HepG2 (cell line): ENCODE results near the gene FAM114A1.

Experiments
- CEBPZ ChIP-seq: IDR thresholded peaks from 2 replicates; pipeline ENCODE4 v1.6.1; 2012; ENCODE audit warnings: low read length, improper control_type of control experiment
- CREB1 ChIP-seq, 2 experiments: fragments of 450-650 bp in 1 of 2; IDR thresholded peaks; 2 replicates each; pipeline ENCODE4 v1.6.1; 2016 to 2017; ENCODE audit warnings: control low read depth in 1 of 2, mild to moderate bottlenecking in 1 of 2, missing compliant biosample characterization in 1 of 2, missing genetic modification characterization in 1 of 2
- CTCF ChIP-seq: sonication (generic); formaldehyde crosslinking; IDR thresholded peaks from 2 replicates; pipeline ENCODE4 v1.5.0; 2020; ENCODE audit warnings: mild to moderate bottlenecking, missing genetic modification reagents, moderate library complexity
- ELF1 ChIP-seq: sonication (generic); formaldehyde crosslinking; IDR thresholded peaks from 2 replicates; pipeline ENCODE4 v1.4.0; 2020; ENCODE audit warnings: missing genetic modification reagents
- EZH2 ChIP-seq: conservative IDR thresholded peaks from 2 replicates; pipeline ENCODE4 v1.6.1; 2012; ENCODE audit warnings: mild to moderate bottlenecking, low read depth, low read length, moderate library complexity
- HDAC1 ChIP-seq: sonication (generic); formaldehyde crosslinking; IDR thresholded peaks from 2 replicates; pipeline ENCODE4 v1.5.1; 2020; ENCODE audit warnings: mild to moderate bottlenecking, missing genetic modification reagents
- IRX3 ChIP-seq: sonication (generic); formaldehyde crosslinking; IDR thresholded peaks from 2 replicates; pipeline ENCODE4 v1.8.1; 2023; ENCODE audit warnings: mild to moderate bottlenecking, low read depth, missing genetic modification reagents, borderline replicate concordance
- POLR2A ChIP-seq, 2 experiments: IDR thresholded peaks; 2 replicates each; pipeline ENCODE4 v1.6.1; 2011; ENCODE audit warnings: low read depth in 2 of 2, low read length in 2 of 2, mild to moderate bottlenecking in 1 of 2, moderate library complexity in 1 of 2; ENCODE audit not compliant: insufficient read depth in 1 of 2
- RAD21 ChIP-seq: fragments of 450-650 bp; formaldehyde crosslinking; IDR thresholded peaks from 2 replicates; pipeline ENCODE4 v1.5.0; 2020; ENCODE audit warnings: mild to moderate bottlenecking
- RBM22 ChIP-seq: fragments of 200-400 bp; formaldehyde crosslinking; optimal IDR thresholded peaks from 2 replicates; pipeline ENCODE3; 2017; ENCODE audit warnings: mild to moderate bottlenecking, low read length, moderate library complexity
- TBL1XR1 ChIP-seq: fragments of 150-350 bp; IDR thresholded peaks from 2 replicates; pipeline ENCODE4 v1.6.1; 2014; ENCODE audit warnings: borderline replicate concordance, low read length; ENCODE audit not compliant: partially characterized antibody
- ZBTB33 ChIP-seq: sonication (generic); formaldehyde crosslinking; IDR thresholded peaks from 2 replicates; pipeline ENCODE4 v1.4.0; 2020; ENCODE audit warnings: missing genetic modification reagents
- ZNF263 ChIP-seq: sonication (generic); formaldehyde crosslinking; IDR thresholded peaks from 2 replicates; pipeline ENCODE4 v1.4.0; 2020; ENCODE audit warnings: missing genetic modification reagents
- TF ChIP-seq, protein P1 (sequence below): sonication (generic); formaldehyde crosslinking; IDR thresholded peaks from 2 replicates; pipeline ENCODE4 v1.4.0; 2020; ENCODE audit warnings: missing genetic modification reagents, low read depth, mild to moderate bottlenecking, borderline replicate concordance

- no peak for TF ChIP-seq TBL1XR1
- no peak for TF ChIP-seq ZNF263 (CRISPR knock-in tag)
- no peak for TF ChIP-seq ZBTB33 (CRISPR knock-in tag)
- TF ChIP-seq, protein P1, sequence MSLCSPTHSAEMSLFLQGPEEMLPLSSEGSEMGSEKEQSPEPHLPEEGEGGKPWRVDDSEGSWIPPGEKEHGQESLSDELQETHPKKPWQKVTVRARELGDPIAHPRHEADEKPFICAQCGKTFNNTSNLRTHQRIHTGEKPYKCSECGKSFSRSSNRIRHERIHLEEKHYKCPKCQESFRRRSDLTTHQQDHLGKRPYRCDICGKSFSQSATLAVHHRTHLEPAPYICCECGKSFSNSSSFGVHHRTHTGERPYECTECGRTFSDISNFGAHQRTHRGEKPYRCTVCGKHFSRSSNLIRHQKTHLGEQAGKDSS, result no peak
- TF ChIP-seq ELF1 (CRISPR knock-in tag), result no peak
- no peak for TF ChIP-seq EZH2
- no peak for TF ChIP-seq RAD21 (CRISPR knock-in tag)
- no peak for TF ChIP-seq CREB1 (IDR thresholded peaks at IDR 0.05)
- no peak for TF ChIP-seq CREB1 (CRISPR knock-in tag; IDR thresholded peaks at IDR 0.05)
- no peak for TF ChIP-seq CTCF (CRISPR knock-in tag)
- no peak for TF ChIP-seq HDAC1 (CRISPR knock-in tag)
- TF ChIP-seq IRX3 (CRISPR knock-in tag), result no peak
- TF ChIP-seq POLR2A (IDR thresholded peaks at IDR 0.05; ENCODE audit: insufficient read depth in 1 of 2, low read depth in 2 of 2, low read length in 2 of 2), result no peak
- no peak for TF ChIP-seq RBM22
- no peak for TF ChIP-seq CEBPZ
Measured at GRCh38 chr4:38930707-38931106, 63.1 kb downstream of the FAM114A1 start.
